HL-60 (cell line): ENCODE data around the gene SPINK1.

Experiments
- GABPA ChIP-seq: IDR thresholded peaks from 2 replicates; pipeline ENCODE4 v1.6.1; 2012; ENCODE audit warnings: low read depth
- TF ChIP-seq, protein P1 (sequence below): IDR thresholded peaks from one replicate; pipeline ENCODE4 v1.5.1; 2011; ENCODE audit warnings: low read length, control low read depth, inconsistent platforms; ENCODE audit not compliant: insufficient read depth

GRCh38 chr5:147831465-147831864, at the start of gene SPINK1:
- TF ChIP-seq, protein P1, sequence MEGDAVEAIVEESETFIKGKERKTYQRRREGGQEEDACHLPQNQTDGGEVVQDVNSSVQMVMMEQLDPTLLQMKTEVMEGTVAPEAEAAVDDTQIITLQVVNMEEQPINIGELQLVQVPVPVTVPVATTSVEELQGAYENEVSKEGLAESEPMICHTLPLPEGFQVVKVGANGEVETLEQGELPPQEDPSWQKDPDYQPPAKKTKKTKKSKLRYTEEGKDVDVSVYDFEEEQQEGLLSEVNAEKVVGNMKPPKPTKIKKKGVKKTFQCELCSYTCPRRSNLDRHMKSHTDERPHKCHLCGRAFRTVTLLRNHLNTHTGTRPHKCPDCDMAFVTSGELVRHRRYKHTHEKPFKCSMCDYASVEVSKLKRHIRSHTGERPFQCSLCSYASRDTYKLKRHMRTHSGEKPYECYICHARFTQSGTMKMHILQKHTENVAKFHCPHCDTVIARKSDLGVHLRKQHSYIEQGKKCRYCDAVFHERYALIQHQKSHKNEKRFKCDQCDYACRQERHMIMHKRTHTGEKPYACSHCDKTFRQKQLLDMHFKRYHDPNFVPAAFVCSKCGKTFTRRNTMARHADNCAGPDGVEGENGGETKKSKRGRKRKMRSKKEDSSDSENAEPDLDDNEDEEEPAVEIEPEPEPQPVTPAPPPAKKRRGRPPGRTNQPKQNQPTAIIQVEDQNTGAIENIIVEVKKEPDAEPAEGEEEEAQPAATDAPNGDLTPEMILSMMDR, result no peak
- TF ChIP-seq GABPA, result no peak
